Panc1 (cell line): ENCODE results near the gene VAMP8.

Experiments used
- CTCF ChIP-seq: fragments of 450-650 bp; IDR thresholded peaks from 2 replicates; pipeline ENCODE4 v1.5.1; 2017; ENCODE audit warnings: mild to moderate bottlenecking
- POLR2AphosphoS5 ChIP-seq: IDR thresholded peaks from 2 replicates; pipeline ENCODE4 v1.6.1; 2012; ENCODE audit warnings: mild to moderate bottlenecking, low read depth, low read length, moderate library complexity

- TF ChIP-seq POLR2AphosphoS5 (no peak), CTCF (no peak)
Measured at GRCh38 chr2:85582492-85582891, 5.1 kb downstream of the VAMP8 start.
